GM06990 (cell line): ENCODE data around the gene PHLPP1.

Experiments
- DNase-seq: peaks from one replicate; pipeline ENCODE4 v3.0.0-alpha.2; 2011; ENCODE audit not compliant: insufficient read length; ENCODE audit errors: extremely low read depth
- H3K27me3 ChIP-seq: replicated peaks from 2 replicates; pipeline ENCODE4 v1.6.0; 2011; ENCODE audit warnings: low read length; ENCODE audit not compliant: control insufficient read depth, insufficient read depth
- H3K36me3 ChIP-seq: 2 replicates; pipeline ENCODE4 v1.5.1; 2011; ENCODE audit warnings: low read length; ENCODE audit not compliant: control insufficient read depth, insufficient read depth
- H3K4me3 ChIP-seq: replicated peaks from 2 replicates; pipeline ENCODE4 v1.5.1; 2011; ENCODE audit warnings: low read depth, mild to moderate bottlenecking, control low read depth, low read length
- CTCF ChIP-seq: IDR thresholded peaks from 2 replicates; pipeline ENCODE4 v1.5.1; 2011; ENCODE audit warnings: low read length, control low read depth, mild to moderate bottlenecking, inconsistent platforms; ENCODE audit not compliant: insufficient read depth, poor library complexity, severe bottlenecking

PHLPP1 gene

GRCh38 chr18:62773691-62774090, 58.4 kb downstream of the PHLPP1 start:
- Histone ChIP-seq H3K4me3 (no peak overlapping the region), H3K36me3 (no peaks in the 10 kb centered on the region), H3K27me3 (no peaks in the 10 kb centered on the region)
- TF ChIP-seq CTCF: no peak
- DNase-seq: no peak

GRCh38 chr18:62776024-62776570, 60.8 kb downstream of the PHLPP1 start:
- TF ChIP-seq CTCF: no peak
- no peaks in the 10 kb centered on the region for H3K36me3 ChIP-seq
- no peaks in the 10 kb centered on the region for H3K27me3 ChIP-seq
- no peak for DNase-seq
- H3K4me3 ChIP-seq: no peak overlapping the region

- no peak for DNase-seq
- no peak for TF ChIP-seq CTCF
- Histone ChIP-seq H3K4me3 (no peak overlapping the region), H3K36me3 (no peaks in the 10 kb centered on the region), H3K27me3 (no peaks in the 10 kb centered on the region)
Observed at GRCh38 chr18:62777814-62778213, 62.5 kb downstream of the PHLPP1 start.

- TF ChIP-seq CTCF: no peak
- no peaks in the 10 kb centered on the region for H3K27me3 ChIP-seq
- H3K4me3 ChIP-seq: no peak overlapping the region
- DNase-seq: no peak
- H3K36me3 ChIP-seq: no peaks in the 10 kb centered on the region
Observed at GRCh38 chr18:62778976-62779869, 63.9 kb downstream of the PHLPP1 start.

GRCh38 chr18:62781262-62781661, 65.9 kb downstream of the PHLPP1 start:
- Histone ChIP-seq H3K36me3 (no peaks in the 10 kb centered on the region), H3K4me3 (no peak overlapping the region), H3K27me3 (no peaks in the 10 kb centered on the region)
- no peak for DNase-seq
- TF ChIP-seq CTCF: no peak

- no peaks in the 10 kb centered on the region for H3K27me3 ChIP-seq
- no peak for DNase-seq
Observed at GRCh38 chr18:62781893-62782292, 66.6 kb downstream of the PHLPP1 start.

More at GRCh38 chr18:62781893-62782292, 66.6 kb downstream of the PHLPP1 start:
- no peaks in the 10 kb centered on the region for H3K36me3 ChIP-seq
- no peak overlapping the region for H3K4me3 ChIP-seq
- TF ChIP-seq CTCF: no peak
